Liver (tissue), 9 donors: ENCODE results near the gene UBR1. TPM values are rescaled to one million over a fixed set of nuclear protein-coding genes. Genes with fewer than 3 reads are reported as not detected.

Experiments used
- DNase-seq: peaks from one replicate; pipeline ENCODE4 v3.0.0-alpha.2; 2017; ENCODE audit warnings: low spot score
- H3K27ac ChIP-seq, 2 donors: one replicate each; pipeline ENCODE4 v1.7.0; 2013; ENCODE audit warnings: inconsistent platforms in 2 of 2, low read length in 2 of 2, control low read depth in 1 of 2, low read depth in 1 of 2, mild to moderate bottlenecking in 1 of 2
- H3K27me3 ChIP-seq, 4 donors: one replicate each; pipeline versions ENCODE4 v1.6.1 to v1.7.0; 2013; ENCODE audit warnings: low read length in 3 of 4, inconsistent platforms in 1 of 4, mild to moderate bottlenecking in 1 of 4, moderate library complexity in 1 of 4; ENCODE audit not compliant: control insufficient read depth in 4 of 4, insufficient read depth in 4 of 4
- H3K36me3 ChIP-seq, 4 donors: one replicate each; pipeline versions ENCODE4 v1.6.1 to v1.7.0; 2013; ENCODE audit warnings: low read length in 3 of 4, mild to moderate bottlenecking in 3 of 4, low read depth in 1 of 4, moderate library complexity in 1 of 4; ENCODE audit not compliant: control insufficient read depth in 4 of 4, insufficient read depth in 3 of 4
- H3K4me1 ChIP-seq, 4 donors: one replicate each; pipeline versions ENCODE4 v1.6.1 to v1.7.0; 2013; ENCODE audit warnings: low read length in 3 of 4, mild to moderate bottlenecking in 3 of 4, moderate library complexity in 1 of 4; ENCODE audit not compliant: control insufficient read depth in 4 of 4, insufficient read depth in 4 of 4
- H3K4me3 ChIP-seq, 3 donors: one replicate each; pipeline versions ENCODE4 v1.6.1 to v1.7.0; 2013; ENCODE audit warnings: low read length in 3 of 3, control low read depth in 1 of 3, low read depth in 1 of 3, mild to moderate bottlenecking in 1 of 3
- H3K9ac ChIP-seq, 2 donors: one replicate each; pipeline ENCODE4 v1.7.0; 2013; ENCODE audit warnings: low read length in 2 of 2, mild to moderate bottlenecking in 2 of 2, moderate library complexity in 2 of 2, control low read depth in 1 of 2, low read depth in 1 of 2
- H3K9me3 ChIP-seq, 4 donors: one replicate each; pipeline versions ENCODE4 v1.6.1 to v1.7.0; 2013; ENCODE audit warnings: low read length in 3 of 4; ENCODE audit not compliant: control insufficient read depth in 4 of 4
- EGR1 ChIP-seq, 2 donors: IDR thresholded peaks; 2 replicates each; pipeline ENCODE4 v1.6.1; 2016 to 2018; ENCODE audit warnings: antibody characterized with exemption in 2 of 2, low read depth in 2 of 2
- FOXA2 ChIP-seq: IDR thresholded peaks from 2 replicates; pipeline ENCODE4 v1.6.1; 2016; ENCODE audit warnings: antibody characterized with exemption
- GABPA ChIP-seq, 2 donors: IDR thresholded peaks in 1 of 2; conservative IDR thresholded peaks in 1 of 2; 2 replicates each; pipeline ENCODE4 v1.6.1; 2016; ENCODE audit warnings: antibody characterized with exemption in 2 of 2, mild to moderate bottlenecking in 1 of 2, moderate library complexity in 1 of 2
- HNF4A ChIP-seq, 2 donors: conservative IDR thresholded peaks; 2 replicates each; pipeline ENCODE4 v1.6.1; 2016; ENCODE audit warnings: antibody characterized with exemption in 2 of 2, mild to moderate bottlenecking in 2 of 2
- HNF4G ChIP-seq: IDR thresholded peaks from 2 replicates; pipeline ENCODE4 v1.6.1; 2016; ENCODE audit warnings: antibody characterized with exemption
- JUND ChIP-seq, 2 donors: IDR thresholded peaks; 2 replicates each; pipeline ENCODE4 v1.6.1; 2016; ENCODE audit warnings: antibody characterized with exemption in 2 of 2
- NR2F2 ChIP-seq: IDR thresholded peaks from 2 replicates; pipeline ENCODE4 v1.6.1; 2016; ENCODE audit warnings: antibody characterized with exemption
- RAD21 ChIP-seq, 2 donors: IDR thresholded peaks; 2 replicates each; pipeline ENCODE4 v1.6.1; 2016; ENCODE audit warnings: antibody characterized with exemption in 2 of 2, mild to moderate bottlenecking in 2 of 2
- RXRA ChIP-seq, 2 donors: IDR thresholded peaks; 2 replicates each; pipeline ENCODE4 v1.6.1; 2017 to 2018; ENCODE audit warnings: antibody characterized with exemption in 2 of 2, mild to moderate bottlenecking in 1 of 2
- YY1 ChIP-seq: IDR thresholded peaks from 2 replicates; pipeline ENCODE4 v1.6.1; 2016; ENCODE audit warnings: antibody characterized with exemption, mild to moderate bottlenecking
- WGBS: extraction: QIAGEN DNeasy Blood & Tissue Kit; methylation state at CpG from one replicate; pipeline ENCODE4 v1.1.7; 2013; 5-methylcytosine and 5-hydroxymethylcytosine counted together
- polyA plus RNA-seq, 2 donors: library from polyadenylated mRNA; stranded (reverse) in 1 of 2; unstranded in 1 of 2; fragments of 200-250 nt in 1 of 2; fragments of >200 nt in 1 of 2; fragmentation: Nextera tagmentation in 1 of 2; extraction: Ambion mirVana in 1 of 2; gene quantifications; one replicate each; pipeline versions ENCODE4 v1.2.1 to v1.2.3, GENCODE V29; 2013 to 2015
- total RNA-seq, 2 donors: library from RNA; depleted of rRNA; stranded (reverse); fragments of >200 nt; gene quantifications; one replicate each; pipeline ENCODE4 v1.2.3, GENCODE V29; 2014
- TF ChIP-seq, protein P1 (sequence below): fragments of 150-350 bp; IDR thresholded peaks from 2 replicates; pipeline ENCODE4 v1.5.1; 2017; ENCODE audit warnings: improper control_type of control experiment, low read depth, low read length; ENCODE audit not compliant: missing input control
- TF ChIP-seq, protein P2 (sequence below): IDR thresholded peaks from 2 replicates; pipeline ENCODE4 v1.6.1; 2016; ENCODE audit warnings: antibody characterized with exemption, mild to moderate bottlenecking
- TF ChIP-seq, protein P3 (sequence below): IDR thresholded peaks from 2 replicates; pipeline ENCODE4 v1.6.1; 2016; ENCODE audit warnings: antibody characterized with exemption
- donor health status: healthy.
- donor health status: healthy.
- donor health status: healthy.
- donor health status: healthy.
- donor health status: healthy.

UBR1 gene
- total and polyA plus RNA-seq, 4 donors, result 3.7 to 25.3 (median 10.9) TPM

GRCh38 chr15:42974202-42974862 lies 131.5 kb downstream of the UBR1 start:
- 45% methylated on average over 2 of the region's 2 CpGs for whole genome bisulfite sequencing
- no peaks in the 10 kb centered on the region for H3K9me3 ChIP-seq
- H3K9ac ChIP-seq, result no peak overlapping the region
- no peak for DNase-seq
- no peak overlapping the region for H3K4me3 ChIP-seq
- H3K27me3 ChIP-seq, result no peaks in the 10 kb centered on the region
- no peak for TF ChIP-seq EGR1 (IDR thresholded peaks at IDR 0.05; ENCODE audit: low read depth in 2 of 2)
- peak; percentile 29 to 56 for TF ChIP-seq HNF4A (conservative IDR thresholded peaks at IDR 0.05)
- peak; percentile 8 for TF ChIP-seq YY1
- H3K27ac ChIP-seq, result no peak overlapping the region
- H3K4me1 ChIP-seq, result peaks cover 4 to 21% (median 15%) of the 10 kb centered on the region in 4 donors
- H3K36me3 ChIP-seq, result peaks cover 0 to 13% (median 3%) of the 10 kb centered on the region in 4 donors

DNA sequence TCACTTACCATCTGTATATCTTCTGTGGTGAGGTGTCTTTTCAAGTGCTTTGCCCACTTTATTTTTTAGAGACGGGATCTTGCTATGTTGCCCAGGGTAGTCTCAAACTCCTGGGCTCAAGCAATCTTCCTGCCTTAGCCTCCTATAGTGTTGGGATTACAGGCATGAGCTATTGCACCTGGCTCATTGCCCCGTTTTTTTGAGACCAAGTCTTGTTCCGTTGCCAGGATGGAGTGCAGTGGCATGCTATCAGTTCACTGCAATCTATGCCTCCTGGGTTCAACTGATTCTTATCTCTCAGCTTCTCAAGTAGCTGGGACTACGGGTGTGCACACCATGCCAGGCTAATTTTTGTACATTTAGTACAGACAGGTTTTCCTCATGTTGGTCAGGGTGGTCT lies 132.7 kb downstream of the UBR1 start:
- no peak for DNase-seq
- no peaks in the 10 kb centered on the region for H3K27me3 ChIP-seq
- no peaks in the 10 kb centered on the region for H3K9me3 ChIP-seq
- H3K36me3 ChIP-seq, result peaks cover 0 to 13% (median 6%) of the 10 kb centered on the region in 4 donors
- TF ChIP-seq NR2F2, result no peak
- no peak for TF ChIP-seq FOXA2
- TF ChIP-seq GABPA (IDR thresholded peaks at IDR 0.05 in 1 of 2, conservative IDR thresholded peaks at IDR 0.05 in 1 of 2), result no peak
- TF ChIP-seq HNF4A (conservative IDR thresholded peaks at IDR 0.05), result no peak
- TF ChIP-seq, protein P1, sequence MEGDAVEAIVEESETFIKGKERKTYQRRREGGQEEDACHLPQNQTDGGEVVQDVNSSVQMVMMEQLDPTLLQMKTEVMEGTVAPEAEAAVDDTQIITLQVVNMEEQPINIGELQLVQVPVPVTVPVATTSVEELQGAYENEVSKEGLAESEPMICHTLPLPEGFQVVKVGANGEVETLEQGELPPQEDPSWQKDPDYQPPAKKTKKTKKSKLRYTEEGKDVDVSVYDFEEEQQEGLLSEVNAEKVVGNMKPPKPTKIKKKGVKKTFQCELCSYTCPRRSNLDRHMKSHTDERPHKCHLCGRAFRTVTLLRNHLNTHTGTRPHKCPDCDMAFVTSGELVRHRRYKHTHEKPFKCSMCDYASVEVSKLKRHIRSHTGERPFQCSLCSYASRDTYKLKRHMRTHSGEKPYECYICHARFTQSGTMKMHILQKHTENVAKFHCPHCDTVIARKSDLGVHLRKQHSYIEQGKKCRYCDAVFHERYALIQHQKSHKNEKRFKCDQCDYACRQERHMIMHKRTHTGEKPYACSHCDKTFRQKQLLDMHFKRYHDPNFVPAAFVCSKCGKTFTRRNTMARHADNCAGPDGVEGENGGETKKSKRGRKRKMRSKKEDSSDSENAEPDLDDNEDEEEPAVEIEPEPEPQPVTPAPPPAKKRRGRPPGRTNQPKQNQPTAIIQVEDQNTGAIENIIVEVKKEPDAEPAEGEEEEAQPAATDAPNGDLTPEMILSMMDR, result no peak
- no peak for TF ChIP-seq HNF4G
- TF ChIP-seq, protein P2, sequence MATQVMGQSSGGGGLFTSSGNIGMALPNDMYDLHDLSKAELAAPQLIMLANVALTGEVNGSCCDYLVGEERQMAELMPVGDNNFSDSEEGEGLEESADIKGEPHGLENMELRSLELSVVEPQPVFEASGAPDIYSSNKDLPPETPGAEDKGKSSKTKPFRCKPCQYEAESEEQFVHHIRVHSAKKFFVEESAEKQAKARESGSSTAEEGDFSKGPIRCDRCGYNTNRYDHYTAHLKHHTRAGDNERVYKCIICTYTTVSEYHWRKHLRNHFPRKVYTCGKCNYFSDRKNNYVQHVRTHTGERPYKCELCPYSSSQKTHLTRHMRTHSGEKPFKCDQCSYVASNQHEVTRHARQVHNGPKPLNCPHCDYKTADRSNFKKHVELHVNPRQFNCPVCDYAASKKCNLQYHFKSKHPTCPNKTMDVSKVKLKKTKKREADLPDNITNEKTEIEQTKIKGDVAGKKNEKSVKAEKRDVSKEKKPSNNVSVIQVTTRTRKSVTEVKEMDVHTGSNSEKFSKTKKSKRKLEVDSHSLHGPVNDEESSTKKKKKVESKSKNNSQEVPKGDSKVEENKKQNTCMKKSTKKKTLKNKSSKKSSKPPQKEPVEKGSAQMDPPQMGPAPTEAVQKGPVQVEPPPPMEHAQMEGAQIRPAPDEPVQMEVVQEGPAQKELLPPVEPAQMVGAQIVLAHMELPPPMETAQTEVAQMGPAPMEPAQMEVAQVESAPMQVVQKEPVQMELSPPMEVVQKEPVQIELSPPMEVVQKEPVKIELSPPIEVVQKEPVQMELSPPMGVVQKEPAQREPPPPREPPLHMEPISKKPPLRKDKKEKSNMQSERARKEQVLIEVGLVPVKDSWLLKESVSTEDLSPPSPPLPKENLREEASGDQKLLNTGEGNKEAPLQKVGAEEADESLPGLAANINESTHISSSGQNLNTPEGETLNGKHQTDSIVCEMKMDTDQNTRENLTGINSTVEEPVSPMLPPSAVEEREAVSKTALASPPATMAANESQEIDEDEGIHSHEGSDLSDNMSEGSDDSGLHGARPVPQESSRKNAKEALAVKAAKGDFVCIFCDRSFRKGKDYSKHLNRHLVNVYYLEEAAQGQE, result no peak
- TF ChIP-seq RXRA (IDR thresholded peaks at IDR 0.05), result no peak
- TF ChIP-seq RAD21 (IDR thresholded peaks at IDR 0.05), result no peak
- no peak overlapping the region for H3K9ac ChIP-seq
- 64% methylated on average over 4 of the region's 4 CpGs for WGBS
- H3K27ac ChIP-seq, result no peak overlapping the region
- peaks cover 4 to 21% (median 15%) of the 10 kb centered on the region in 4 donors for H3K4me1 ChIP-seq
- no peak overlapping the region for H3K4me3 ChIP-seq

GRCh38 chr15:42971830-42972229 lies 134.0 kb downstream of the UBR1 start:
- Histone ChIP-seq H3K36me3 (peaks cover 0 to 13% (median 5%) of the 10 kb centered on the region in 4 donors), H3K4me1 (peaks cover 4 to 21% (median 15%) of the 10 kb centered on the region in 4 donors), H3K4me3 (no peak overlapping the region), H3K9me3 (no peaks in the 10 kb centered on the region), H3K27me3 (no peaks in the 10 kb centered on the region), H3K27ac (peak overlapping the region in 1 of 2 donors; percentile 20), H3K9ac (peak overlapping the region in 1 of 2 donors; percentile 27)
- no peak for DNase-seq
- WGBS, result 45% methylated on average over 1 of the region's 1 CpG
- TF ChIP-seq HNF4A (conservative IDR thresholded peaks at IDR 0.05), result peak; percentile 90 to 91
- TF ChIP-seq HNF4G, result peak; percentile 78
- TF ChIP-seq, protein P3, sequence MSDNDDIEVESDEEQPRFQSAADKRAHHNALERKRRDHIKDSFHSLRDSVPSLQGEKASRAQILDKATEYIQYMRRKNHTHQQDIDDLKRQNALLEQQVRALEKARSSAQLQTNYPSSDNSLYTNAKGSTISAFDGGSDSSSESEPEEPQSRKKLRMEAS, result peak; percentile 43
- TF ChIP-seq, protein P2, result no peak
- TF ChIP-seq, protein P1, result no peak
- peak in 1 of 2 donors; percentile 28 for TF ChIP-seq JUND (IDR thresholded peaks at IDR 0.05)
- TF ChIP-seq RXRA (IDR thresholded peaks at IDR 0.05), result peak; percentile 67 to 73
